Muscle of leg (tissue), 11 donors: ENCODE data around the gene ANKRD11. TPM values are rescaled to one million over a fixed set of nuclear protein-coding genes. Genes with fewer than 3 reads are reported as not detected.

Source experiments
- DNase-seq: peaks from one replicate; pipeline ENCODE4 v3.0.0; 2013
- H3K27ac ChIP-seq: one replicate; pipeline ENCODE4 v1.5.1; 2013; ENCODE audit warnings: mild to moderate bottlenecking, low read length, control low read depth
- H3K27me3 ChIP-seq: one replicate; pipeline ENCODE4 v1.6.1; 2013; ENCODE audit warnings: low read length; ENCODE audit not compliant: control insufficient read depth, insufficient read depth
- H3K36me3 ChIP-seq: one replicate; pipeline ENCODE4 v1.6.1; 2013; ENCODE audit warnings: low read length; ENCODE audit not compliant: control insufficient read depth, insufficient read depth
- H3K4me1 ChIP-seq: one replicate; pipeline ENCODE4 v1.6.1; 2013; ENCODE audit warnings: low read length; ENCODE audit not compliant: control insufficient read depth, insufficient read depth
- H3K4me3 ChIP-seq: one replicate; pipeline ENCODE4 v1.5.1; 2013; ENCODE audit warnings: low read length, control low read depth
- H3K9me3 ChIP-seq: replicated peaks from 2 replicates; pipeline ENCODE4 v1.6.1; 2013; ENCODE audit warnings: low read depth, low read length; ENCODE audit not compliant: control insufficient read depth
- WGBS: methylation state at CpG from one replicate; pipeline ENCODE4 v1.1.5; 2013; ENCODE audit warnings: missing lambda C conversion rate; ENCODE audit not compliant: insufficient coverage; 5-methylcytosine and 5-hydroxymethylcytosine counted together
- polyA plus RNA-seq, 8 donors: library from polyadenylated mRNA; unstranded; fragments of 120-200 nt; gene quantifications; one replicate each; pipeline versions ENCODE4 v1.2.1 to v1.2.3, GENCODE V29; 2013; ENCODE audit warnings: inconsistent platforms in 1 of 8, low replicate concordance in 1 of 8; ENCODE audit not compliant: insufficient read length in 8 of 8, insufficient read depth in 1 of 8
- total RNA-seq: library from RNA; stranded (reverse); fragments of 120-200 nt; gene quantifications from one replicate; pipeline ENCODE4 v1.2.4, GENCODE V29; 2013

ANKRD11 gene
- total and polyA plus RNA-seq, 9 donors, result 34.0 to 79.8 (median 63.6) TPM

GRCh38 chr16:89317729-89318429, 172.5 kb downstream of the ANKRD11 start:
- H3K27me3 ChIP-seq, result no peaks in the 10 kb centered on the region
- no peak overlapping the region for H3K27ac ChIP-seq
- H3K4me1 ChIP-seq, result peaks cover 84% of the 10 kb centered on the region
- H3K4me3 ChIP-seq, result no peak overlapping the region
- WGBS, result 78% methylated on average over 21 of the region's 23 CpGs
- H3K9me3 ChIP-seq, result no peaks in the 10 kb centered on the region
- no peak for DNase-seq
- H3K36me3 ChIP-seq, result peaks cover 24% of the 10 kb centered on the region

- H3K4me1 ChIP-seq, result peaks cover 77% of the 10 kb centered on the region
These were observed 173.2 kb downstream of the ANKRD11 start for GRCh38 chr16:89317101-89317671.

GRCh38 chr16:89316701-89317100, 173.7 kb downstream of the ANKRD11 start:
- no peak for DNase-seq
- WGBS, result 75% methylated on average over 8 of the region's 14 CpGs
- Histone ChIP-seq H3K27ac (no peak overlapping the region), H3K4me1 (peaks cover 72% of the 10 kb centered on the region), H3K9me3 (no peaks in the 10 kb centered on the region), H3K4me3 (no peak overlapping the region), H3K36me3 (peaks cover 30% of the 10 kb centered on the region), H3K27me3 (no peaks in the 10 kb centered on the region)

More at GRCh38 chr16:89317101-89317671, 173.2 kb downstream of the ANKRD11 start:
- Histone ChIP-seq H3K9me3 (no peaks in the 10 kb centered on the region), H3K4me3 (no peak overlapping the region), H3K27me3 (no peaks in the 10 kb centered on the region), H3K27ac (no peak overlapping the region), H3K36me3 (peaks cover 30% of the 10 kb centered on the region)
- WGBS, result 92% methylated on average over 9 of the region's 12 CpGs
- no peak for DNase-seq

- Histone ChIP-seq H3K27ac (peak overlapping the region; percentile 20), H3K9me3 (no peaks in the 10 kb centered on the region), H3K4me1 (peaks cover 65% of the 10 kb centered on the region), H3K4me3 (no peak overlapping the region), H3K36me3 (peaks cover 34% of the 10 kb centered on the region), H3K27me3 (no peaks in the 10 kb centered on the region)
- WGBS, result 47% methylated on average over 15 of the region's 20 CpGs
- DNase-seq, result no peak
These were observed 174.4 kb downstream of the ANKRD11 start for GRCh38 chr16:89315791-89316581.

- DNase-seq, result no peak
- Histone ChIP-seq H3K9me3 (no peaks in the 10 kb centered on the region), H3K27me3 (no peaks in the 10 kb centered on the region), H3K4me3 (no peak overlapping the region), H3K27ac (no peak overlapping the region), H3K4me1 (peaks cover 58% of the 10 kb centered on the region), H3K36me3 (peaks cover 38% of the 10 kb centered on the region)
- WGBS, result 48% methylated on average over 13 of the region's 19 CpGs
These were observed 175.1 kb downstream of the ANKRD11 start for GRCh38 chr16:89315271-89315670.

- H3K4me3 ChIP-seq, result no peak overlapping the region
- DNase-seq, result no peak
- no peaks in the 10 kb centered on the region for H3K9me3 ChIP-seq
- H3K27ac ChIP-seq, result no peak overlapping the region
- WGBS, result 70% methylated on average over 4 of the region's 8 CpGs
- H3K4me1 ChIP-seq, result peaks cover 54% of the 10 kb centered on the region
- no peaks in the 10 kb centered on the region for H3K27me3 ChIP-seq
- peaks cover 42% of the 10 kb centered on the region for H3K36me3 ChIP-seq
These were observed 175.5 kb downstream of the ANKRD11 start for GRCh38 chr16:89314854-89315253.

- no peak overlapping the region for H3K4me3 ChIP-seq
- H3K36me3 ChIP-seq, result peaks cover 47% of the 10 kb centered on the region
- H3K27ac ChIP-seq, result no peak overlapping the region
- H3K27me3 ChIP-seq, result no peaks in the 10 kb centered on the region
- H3K9me3 ChIP-seq, result no peaks in the 10 kb centered on the region
- H3K4me1 ChIP-seq, result peaks cover 49% of the 10 kb centered on the region
- DNase-seq, result no peak
- whole genome bisulfite sequencing, result 64% methylated on average over 14 of the region's 14 CpGs
These were observed 176.0 kb downstream of the ANKRD11 start for GRCh38 chr16:89314357-89314756.

GRCh38 chr16:89313583-89313982, 176.8 kb downstream of the ANKRD11 start:
- Histone ChIP-seq H3K27me3 (no peaks in the 10 kb centered on the region), H3K36me3 (peaks cover 44% of the 10 kb centered on the region), H3K27ac (no peak overlapping the region), H3K4me1 (peaks cover 48% of the 10 kb centered on the region), H3K9me3 (no peaks in the 10 kb centered on the region), H3K4me3 (no peak overlapping the region)
- no peak for DNase-seq
- no CpG with 5 or more reads among the region's 3 CpGs for WGBS

GRCh38 chr16:89312598-89313299, 177.6 kb downstream of the ANKRD11 start:
- H3K4me3 ChIP-seq, result no peak overlapping the region
- no peaks in the 10 kb centered on the region for H3K9me3 ChIP-seq
- no peaks in the 10 kb centered on the region for H3K27me3 ChIP-seq
- 92% methylated on average over 22 of the region's 22 CpGs for WGBS
- no peak overlapping the region for H3K27ac ChIP-seq
- H3K36me3 ChIP-seq, result peaks cover 44% of the 10 kb centered on the region
- peaks cover 44% of the 10 kb centered on the region for H3K4me1 ChIP-seq
- DNase-seq, result no peak

GRCh38 chr16:89312194-89312593, 178.2 kb downstream of the ANKRD11 start:
- WGBS, result 85% methylated on average over 11 of the region's 11 CpGs
- Histone ChIP-seq H3K27ac (no peak overlapping the region), H3K27me3 (no peaks in the 10 kb centered on the region)

More at GRCh38 chr16:89312194-89312593, 178.2 kb downstream of the ANKRD11 start:
- DNase-seq, result no peak
- Histone ChIP-seq H3K4me3 (no peak overlapping the region), H3K4me1 (peaks cover 38% of the 10 kb centered on the region), H3K9me3 (no peaks in the 10 kb centered on the region), H3K36me3 (peaks cover 44% of the 10 kb centered on the region)
